ENCODE measurements around the gene EYA3.

DNA sequence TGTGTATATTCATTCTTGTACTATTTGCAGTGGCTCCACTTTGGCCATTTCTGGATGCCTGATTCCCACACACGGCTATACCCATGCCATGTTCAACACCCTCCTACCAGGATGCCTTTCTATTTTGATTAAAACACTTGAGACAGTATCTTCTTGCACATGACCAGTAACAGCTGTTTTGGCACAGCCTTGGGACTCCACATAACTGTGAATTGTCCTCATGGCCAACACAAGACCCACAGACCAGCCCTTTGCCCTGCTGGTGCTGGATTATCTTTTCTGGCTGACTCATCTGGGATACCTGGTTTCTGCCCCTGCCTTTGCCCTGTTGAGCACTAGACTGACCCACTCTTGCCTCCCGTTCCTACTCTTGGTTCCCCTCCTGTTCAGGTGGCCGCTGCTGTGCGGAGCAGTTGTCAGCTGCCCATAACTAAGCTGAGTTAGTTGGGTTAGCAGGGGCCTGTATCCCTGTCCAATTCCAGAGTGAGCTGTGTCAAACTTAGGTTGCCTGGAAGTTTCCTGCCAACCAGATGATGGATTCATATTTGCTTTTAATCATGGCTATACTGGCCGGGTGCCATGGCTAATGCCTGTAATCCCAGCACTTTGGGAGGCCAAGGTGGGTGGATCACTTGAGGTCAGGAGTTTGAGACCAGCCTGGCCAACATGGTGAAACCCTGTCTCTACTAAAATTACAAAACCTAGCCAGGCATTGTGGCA, 10.8 kb upstream of the EYA3 start:
- TF ChIP-seq CTCF (IDR thresholded peaks at IDR 0.05), result no peak
- TF ChIP-seq POLR2AphosphoS5 (IDR thresholded peaks at IDR 0.05), result no peak
- no peak for TF ChIP-seq POLR2A (IDR thresholded peaks at IDR 0.05)

Measured in gastroesophageal sphincter (tissue), 3 donors.